ENCODE results near the gene IFNA6. TPM values are rescaled to one million over a fixed set of nuclear protein-coding genes. Genes with fewer than 3 reads are reported as not detected.

Gene IFNA6
- total and polyA plus RNA-seq, 2 donors (not counting 3 experiments of a cell fraction or from before 2014, with no cell fraction given) = not detected

- FAIRE-seq = no peak
- no peak for TF ChIP-seq POLR2A (IDR thresholded peaks at IDR 0.05; ENCODE audit: low read depth, low read length)
- no peak for TF ChIP-seq EZH2 (IDR thresholded peaks at IDR 0.05; ENCODE audit: borderline replicate concordance, low read depth, low read length, severe bottlenecking)
- no peak for TF ChIP-seq FOS (IDR thresholded peaks at IDR 0.05; ENCODE audit: borderline replicate concordance, insufficient read depth, low read length)
- no peak for TF ChIP-seq JUN (IDR thresholded peaks at IDR 0.05; ENCODE audit: borderline replicate concordance, insufficient read depth, insufficient read length, low read depth)
- no peak for TF ChIP-seq MAX (IDR thresholded peaks at IDR 0.05; ENCODE audit: insufficient read depth, insufficient read length)
- TF ChIP-seq GATA2 (IDR thresholded peaks at IDR 0.05; ENCODE audit: insufficient read depth, insufficient read length, low read depth, low read length) = no peak
- no peak for TF ChIP-seq POLR2AphosphoS5 (IDR thresholded peaks at IDR 0.05; ENCODE audit: insufficient read depth, low read depth, low read length)
- no peak for TF ChIP-seq MYC (IDR thresholded peaks at IDR 0.05; ENCODE audit: low read depth, low read length)
- TF ChIP-seq CTCF (IDR thresholded peaks at IDR 0.05; ENCODE audit: extremely low read depth in 1 of 2, insufficient read depth in 1 of 2, low read depth in 1 of 2, low read length in 2 of 2) = no peak
- CTCF ChIA-PET = interaction anchor here (0.8 to 3.3 kb wide), 8 partner anchors 11 to 142 kb away, joined by 3 to 23 read pairs (median 4); partner anchors contain the start of gene KLHL9
- intact Hi-C loops (cut with micrococcal nuclease) = no loop called here
- H3K9me3 ChIP-seq (replicated peaks; ENCODE audit: control insufficient read depth, insufficient read depth, low read length) = no peaks in the 10 kb centered on the region
- H3K4me3 ChIP-seq (replicated peaks in 1 of 3; ENCODE audit: insufficient read depth in 1 of 3, low read depth in 1 of 3, low read length in 3 of 3) = no peak overlapping the region
- peaks cover 11% of the 10 kb centered on the region for H4K20me1 ChIP-seq (replicated peaks; ENCODE audit: control insufficient read depth, extremely low read depth, insufficient read depth, low read length)
- BruUV-seq (replicated peaks) = no TSS peak
- DNase-seq (ENCODE audit: low read depth, low spot score) = peak; percentile 41
- H3K9me1 ChIP-seq (replicated peaks; ENCODE audit: control insufficient read depth, extremely low read depth, insufficient read depth, low read length) = no peaks in the 10 kb centered on the region
- no peak overlapping the region for H3K9ac ChIP-seq (replicated peaks; ENCODE audit: extremely low read depth, insufficient read depth, low read length)
- H3K36me3 ChIP-seq (ENCODE audit: control insufficient read depth in 2 of 2, extremely low read depth in 1 of 2, insufficient read depth in 2 of 2, low read length in 2 of 2) = peaks cover 2 to 9% of the 10 kb centered on the region in 2 experiments
- POLR2A ChIA-PET = no interaction called here
- H3K27ac ChIP-seq (ENCODE audit: insufficient read depth, low read depth, low read length) = no peak overlapping the region
- H3K27me3 ChIP-seq (ENCODE audit: control insufficient read depth in 2 of 2, insufficient read depth in 2 of 2, low read length in 2 of 2) = no peaks in the 10 kb centered on the region
- H3K4me1 ChIP-seq (ENCODE audit: control insufficient read depth, extremely low read depth, insufficient read depth, low read length) = peaks cover 17% of the 10 kb centered on the region
- H3K4me2 ChIP-seq (ENCODE audit: insufficient read depth, low read length) = no peak overlapping the region
- peaks cover 25% of the 10 kb centered on the region for H3K79me2 ChIP-seq (ENCODE audit: control insufficient read depth, insufficient read depth, low read length)
- no peak overlapping the region for H2AFZ ChIP-seq (ENCODE audit: low read depth, low read length)
- dilution Hi-C loops (cut with MboI; ENCODE audit: extremely low pct_ligation_motif_present, low sequenced_read_pairs) = no loop called here
These were observed 26.6 kb downstream of the IFNA6 start for GRCh38 chr9:21324047-21324446.
